Uterus (tissue), 4 donors: ENCODE results near the gene VIT. TPM values are rescaled to one million over a fixed set of nuclear protein-coding genes. Genes with fewer than 3 reads are reported as not detected.

Experiments
- DNase-seq, 2 donors: peaks; one replicate each; pipeline ENCODE4 v3.0.0-alpha.2; 2019 to 2020
- H3K27ac ChIP-seq, 2 donors: fragments of 200-600 bp; sonication (generic); 1 replicate in 1 of 2; 2 replicates in 1 of 2; pipeline ENCODE4 v1.5.1; 2016 to 2018
- H3K27me3 ChIP-seq, 2 donors: fragments of 200-600 bp; sonication (generic); one replicate each; pipeline ENCODE4 v1.5.1; 2018 to 2019; ENCODE audit warnings: control low read depth in 1 of 2
- H3K36me3 ChIP-seq, 2 donors: fragments of 200-600 bp; sonication (generic); one replicate each; pipeline ENCODE4 v1.5.1; 2019; ENCODE audit warnings: control low read depth in 1 of 2
- H3K4me1 ChIP-seq, 2 donors: fragments of 200-600 bp; sonication (generic); one replicate each; pipeline ENCODE4 v1.5.1; 2018 to 2019; ENCODE audit warnings: control low read depth in 1 of 2
- H3K4me3 ChIP-seq, 2 donors: fragments of 200-600 bp; sonication (generic); 1 replicate in 1 of 2; 2 replicates in 1 of 2; pipeline ENCODE4 v1.5.1; 2018 to 2019; ENCODE audit warnings: mild to moderate bottlenecking in 1 of 2
- H3K9me3 ChIP-seq, 2 donors: fragments of 200-600 bp; sonication (generic); one replicate each; pipeline ENCODE4 v1.5.1; 2019; ENCODE audit warnings: control low read depth in 1 of 2
- POLR2A ChIP-seq, 2 donors: fragments of 450-650 bp; IDR thresholded peaks; one replicate each; pipeline ENCODE4 v1.6.1; 2016; ENCODE audit warnings: antibody characterized with exemption in 2 of 2, mild to moderate bottlenecking in 1 of 2, moderate library complexity in 1 of 2
- intact Hi-C: fragments of 100-400 bp; cut with DNase I; formaldehyde crosslinking; loops from one replicate; pipeline ENCODE4 v1.15.1; 2023; ENCODE audit warnings: low total_unique reads
- total RNA-seq, 4 donors: library from RNA; depleted of rRNA in 3 of 4; stranded (reverse); fragments of >200 nt in 3 of 4; gene quantifications; one replicate each; pipeline versions ENCODE4 v1.1.0 to v1.2.4, GENCODE V29; 2014 to 2023
- TF ChIP-seq, protein P1 (sequence below), 4 experiments: fragments of 200-600 bp in 2 of 4; fragments of 450-650 bp in 2 of 4; sonication (generic) in 2 of 4; IDR thresholded peaks; one replicate each; pipeline ENCODE4 v1.5.1; 2016 to 2019; ENCODE audit warnings: antibody characterized with exemption in 4 of 4, mild to moderate bottlenecking in 2 of 4, moderate library complexity in 1 of 4
- donor health status: DM: yes; HTN: yes; CAD: no.

VIT gene
- total RNA-seq, 4 donors from 2014 or later = 0.26 to 6.2 (median 2.8) TPM

DNA sequence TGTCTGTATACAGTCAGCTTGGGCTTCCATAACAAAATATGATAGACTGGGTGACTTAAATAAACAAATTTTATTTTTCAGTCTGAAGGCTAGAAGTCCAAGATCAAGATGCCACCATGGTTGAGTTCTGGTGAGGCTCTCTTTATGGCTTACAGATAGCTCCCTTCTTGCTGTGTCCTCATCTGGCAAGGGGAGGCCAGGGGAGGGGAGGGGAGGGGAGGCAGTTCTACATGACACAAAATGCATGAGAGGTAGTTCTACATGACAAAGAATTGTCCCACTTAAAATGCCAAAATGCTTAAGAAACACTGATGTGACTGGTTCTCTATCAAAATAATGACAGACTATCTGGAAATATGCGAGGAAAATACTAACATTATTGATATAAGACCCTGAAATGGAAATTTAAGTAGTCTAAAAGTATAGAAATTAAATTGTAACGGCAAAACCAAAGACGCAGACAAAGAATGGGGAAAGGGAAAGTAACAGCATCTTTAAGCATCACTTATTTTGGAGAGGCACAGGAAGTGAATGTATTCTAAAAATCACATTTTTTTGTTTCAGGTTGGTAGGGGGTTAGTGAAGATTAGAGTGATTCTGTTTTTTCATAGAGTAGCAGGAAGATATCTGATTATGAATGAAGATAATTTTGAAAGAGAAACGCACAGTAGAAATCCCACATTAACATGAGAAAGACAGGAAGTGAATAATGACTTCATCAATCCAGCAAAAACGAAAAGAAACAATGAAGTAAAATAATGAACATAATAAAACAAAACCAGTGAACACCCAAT, 138.4 kb downstream of the VIT start:
- no peak for DNase-seq
- Histone ChIP-seq H3K36me3 (no peaks in the 10 kb centered on the region), H3K4me1 (no peaks in the 10 kb centered on the region), H3K27ac (no peak overlapping the region), H3K4me3 (no peak overlapping the region), H3K9me3 (no peaks in the 10 kb centered on the region), H3K27me3 (no peaks in the 10 kb centered on the region)
- TF ChIP-seq POLR2A (IDR thresholded peaks at IDR 0.05) = no peak
- TF ChIP-seq, protein P1, sequence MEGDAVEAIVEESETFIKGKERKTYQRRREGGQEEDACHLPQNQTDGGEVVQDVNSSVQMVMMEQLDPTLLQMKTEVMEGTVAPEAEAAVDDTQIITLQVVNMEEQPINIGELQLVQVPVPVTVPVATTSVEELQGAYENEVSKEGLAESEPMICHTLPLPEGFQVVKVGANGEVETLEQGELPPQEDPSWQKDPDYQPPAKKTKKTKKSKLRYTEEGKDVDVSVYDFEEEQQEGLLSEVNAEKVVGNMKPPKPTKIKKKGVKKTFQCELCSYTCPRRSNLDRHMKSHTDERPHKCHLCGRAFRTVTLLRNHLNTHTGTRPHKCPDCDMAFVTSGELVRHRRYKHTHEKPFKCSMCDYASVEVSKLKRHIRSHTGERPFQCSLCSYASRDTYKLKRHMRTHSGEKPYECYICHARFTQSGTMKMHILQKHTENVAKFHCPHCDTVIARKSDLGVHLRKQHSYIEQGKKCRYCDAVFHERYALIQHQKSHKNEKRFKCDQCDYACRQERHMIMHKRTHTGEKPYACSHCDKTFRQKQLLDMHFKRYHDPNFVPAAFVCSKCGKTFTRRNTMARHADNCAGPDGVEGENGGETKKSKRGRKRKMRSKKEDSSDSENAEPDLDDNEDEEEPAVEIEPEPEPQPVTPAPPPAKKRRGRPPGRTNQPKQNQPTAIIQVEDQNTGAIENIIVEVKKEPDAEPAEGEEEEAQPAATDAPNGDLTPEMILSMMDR (IDR thresholded peaks at IDR 0.05) = no peak
- intact Hi-C loops = no loop called here

DNA sequence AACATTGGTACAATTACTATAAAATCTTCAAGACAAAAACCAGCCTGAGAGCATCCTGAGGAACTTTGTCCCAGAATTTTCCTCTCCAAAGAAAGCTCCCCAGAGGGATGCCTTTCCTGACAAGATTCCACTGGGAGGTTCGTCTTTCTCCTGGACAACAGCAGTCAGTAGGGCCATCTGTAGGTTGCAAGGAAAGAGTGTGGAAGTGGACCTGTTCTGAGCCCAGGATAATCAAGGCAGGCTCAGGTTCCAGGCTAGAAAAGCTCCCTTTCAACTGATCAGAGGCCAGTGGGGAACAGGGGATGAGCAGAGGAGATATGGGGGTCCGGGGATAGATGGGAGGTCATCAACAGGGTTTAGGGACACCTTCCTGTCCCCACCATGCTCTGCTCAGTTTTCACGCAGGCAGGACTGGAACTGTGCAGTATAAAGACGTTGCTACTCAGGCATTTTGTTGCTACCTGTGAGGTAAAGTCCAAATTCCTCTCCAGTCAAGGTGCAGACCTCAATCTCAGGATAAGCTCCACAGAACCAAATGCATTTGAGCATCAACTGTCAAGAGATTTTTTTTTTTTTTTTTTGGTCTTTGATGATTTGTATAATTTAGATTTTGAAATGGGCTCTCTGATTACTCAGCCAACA, 143.6 kb downstream of the VIT start:
- H3K4me1 ChIP-seq = no peaks in the 10 kb centered on the region
- no peaks in the 10 kb centered on the region for H3K9me3 ChIP-seq
- H3K27ac ChIP-seq = no peak overlapping the region
- no peak overlapping the region for H3K4me3 ChIP-seq
- TF ChIP-seq, protein P1 (IDR thresholded peaks at IDR 0.05) = no peak
- no peak for TF ChIP-seq POLR2A (IDR thresholded peaks at IDR 0.05)
- no peak for DNase-seq
- no peaks in the 10 kb centered on the region for H3K27me3 ChIP-seq
- intact Hi-C loops = no loop called here
- no peaks in the 10 kb centered on the region for H3K36me3 ChIP-seq

DNA sequence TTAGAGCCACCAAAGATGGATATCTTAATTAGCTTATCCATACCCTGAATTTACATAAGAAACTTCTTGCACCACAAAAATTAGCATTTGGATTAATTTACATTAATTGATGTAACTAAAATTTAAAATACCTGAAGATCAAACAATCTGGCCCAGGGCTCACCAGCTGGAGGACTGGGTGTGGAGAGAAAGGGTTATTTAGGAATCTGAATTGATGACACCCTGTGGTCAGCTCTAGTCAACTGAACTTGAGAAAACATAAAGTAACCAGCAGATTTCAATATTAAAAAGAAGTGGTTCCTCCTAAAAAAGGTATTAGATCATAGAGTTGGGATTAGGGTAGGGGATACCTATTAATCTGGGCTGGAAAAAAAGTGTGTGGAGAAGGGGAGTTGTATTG, 147.3 kb downstream of the VIT start:
- Histone ChIP-seq H3K4me1 (no peaks in the 10 kb centered on the region), H3K27ac (no peak overlapping the region), H3K4me3 (no peak overlapping the region), H3K9me3 (no peaks in the 10 kb centered on the region), H3K36me3 (no peaks in the 10 kb centered on the region), H3K27me3 (no peaks in the 10 kb centered on the region)
- DNase-seq = no peak
- intact Hi-C loops = no loop called here
- TF ChIP-seq, protein P1 (IDR thresholded peaks at IDR 0.05) = no peak
- TF ChIP-seq POLR2A (IDR thresholded peaks at IDR 0.05) = no peak

DNA sequence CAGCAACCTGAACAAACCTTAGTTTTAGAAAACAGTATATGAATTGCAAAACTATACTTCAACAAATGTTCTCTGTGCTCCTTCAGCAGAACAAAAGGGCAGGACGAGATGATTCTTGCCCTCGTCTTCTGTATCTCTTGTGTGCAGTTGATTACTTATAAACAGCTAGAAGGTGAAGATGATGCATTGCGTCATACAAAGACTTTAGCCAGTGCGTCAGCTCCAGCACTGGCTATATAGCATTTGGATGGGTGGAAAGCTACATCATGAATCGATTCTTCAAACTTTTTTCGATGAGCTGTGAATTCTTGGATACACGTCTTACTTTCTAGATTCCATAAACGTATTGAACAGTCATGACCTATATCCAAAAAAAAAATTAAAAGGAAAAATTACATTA, 152.8 kb downstream of the VIT start:
- DNase-seq = no peak
- Histone ChIP-seq H3K4me3 (no peak overlapping the region), H3K36me3 (no peaks in the 10 kb centered on the region), H3K27ac (no peak overlapping the region), H3K27me3 (no peaks in the 10 kb centered on the region), H3K4me1 (no peaks in the 10 kb centered on the region), H3K9me3 (no peaks in the 10 kb centered on the region)
- TF ChIP-seq, protein P1 (IDR thresholded peaks at IDR 0.05) = no peak
- TF ChIP-seq POLR2A (IDR thresholded peaks at IDR 0.05) = no peak
- intact Hi-C loops = no loop called here

DNA sequence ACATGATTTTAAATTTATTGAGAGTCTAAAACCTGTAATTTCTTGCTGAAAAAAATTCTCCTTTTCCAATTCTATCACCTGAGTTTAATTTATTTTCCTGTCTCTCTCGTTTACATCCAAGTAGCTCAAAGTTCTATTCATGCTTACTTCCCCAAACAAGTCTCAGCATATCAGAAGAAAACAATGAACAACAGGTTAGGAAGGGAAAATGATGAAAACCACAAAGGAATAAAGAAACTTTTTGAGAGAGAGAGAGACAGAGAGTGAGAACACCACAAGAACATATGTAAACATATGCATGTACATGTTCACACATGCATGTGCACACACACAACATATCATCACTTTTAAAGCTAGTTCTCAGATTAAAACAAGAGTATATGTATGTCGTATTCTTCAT, 157.7 kb downstream of the VIT start:
- DNase-seq = no peak
- Histone ChIP-seq H3K9me3 (no peaks in the 10 kb centered on the region), H3K27ac (no peak overlapping the region), H3K4me3 (no peak overlapping the region), H3K36me3 (no peaks in the 10 kb centered on the region), H3K27me3 (no peaks in the 10 kb centered on the region), H3K4me1 (no peaks in the 10 kb centered on the region)
- intact Hi-C loops = no loop called here
- no peak for TF ChIP-seq POLR2A (IDR thresholded peaks at IDR 0.05)
- TF ChIP-seq, protein P1 (IDR thresholded peaks at IDR 0.05) = no peak
